Neural cell (in vitro differentiated cells): ENCODE data around the gene CLDN12. TPM values are rescaled to one million over a fixed set of nuclear protein-coding genes. Genes with fewer than 3 reads are reported as not detected.
"Not testable (repeated sequence)": the region's sequence is repeated elsewhere in the genome, so short reads cannot be mapped to it uniquely, and the experiment has no call there.

Source experiments
- H2AFZ ChIP-seq: fragments of 200-600, 300-800 bp; sonication (generic), shearing (Covaris generic); 2 replicates; pipeline ENCODE4 v1.6.0; 2014; ENCODE audit warnings: low read depth, mild to moderate bottlenecking, antibody characterized with exemption, low read length, moderate library complexity
- H3F3A ChIP-seq: fragments of 200-600 bp; shearing (Covaris generic); 2 replicates; pipeline ENCODE4 v1.6.1; 2016; ENCODE audit warnings: mild to moderate bottlenecking, moderate library complexity, mixed read lengths, antibody characterized with exemption, low read length; ENCODE audit not compliant: insufficient read depth, poor library complexity, severe bottlenecking
- H3K27ac ChIP-seq: fragments of 200-600, 300-800 bp; sonication (generic), shearing (Covaris generic); 2 replicates; pipeline ENCODE4 v1.5.1; 2014; ENCODE audit warnings: mild to moderate bottlenecking, low read length, moderate library complexity
- H3K27me3 ChIP-seq: fragments of 300-800, 200-600 bp; sonication (generic), shearing (Covaris generic); 2 replicates; pipeline ENCODE4 v1.6.0; 2014; ENCODE audit warnings: mild to moderate bottlenecking, low read depth, low read length, moderate library complexity; ENCODE audit not compliant: insufficient read depth
- H3K36me3 ChIP-seq: fragments of 300-800, 200-600 bp; sonication (generic), shearing (Covaris generic); 2 replicates; pipeline ENCODE4 v1.5.1; 2014; ENCODE audit warnings: mild to moderate bottlenecking, antibody characterized with exemption, low read length, moderate library complexity; ENCODE audit not compliant: insufficient read depth
- H3K4me2 ChIP-seq: fragments of 300-800, 200-600 bp; sonication (generic), shearing (Covaris generic); 2 replicates; pipeline ENCODE4 v1.6.0; 2014; ENCODE audit warnings: mild to moderate bottlenecking, low read length
- H3K4me3 ChIP-seq: fragments of 300-800, 200-600 bp; sonication (generic), shearing (Covaris generic); 2 replicates; pipeline ENCODE4 v1.5.1; 2014; ENCODE audit warnings: mild to moderate bottlenecking, low read length, moderate library complexity
- H3K79me2 ChIP-seq: fragments of 200-600 bp; shearing (Covaris generic); replicated peaks from 2 replicates; pipeline ENCODE4 v1.6.0; 2014; ENCODE audit warnings: mild to moderate bottlenecking, low read length, moderate library complexity; ENCODE audit not compliant: insufficient read depth
- H3K9ac ChIP-seq: fragments of 300-800, 200-600 bp; sonication (generic), shearing (Covaris generic); 2 replicates; pipeline ENCODE4 v1.6.1; 2016; ENCODE audit warnings: mild to moderate bottlenecking, low read length, mixed read lengths
- H3K9me2 ChIP-seq: fragments of 200-600 bp; shearing (Covaris generic); 2 replicates; pipeline ENCODE4 v1.6.1; 2016; ENCODE audit warnings: mild to moderate bottlenecking, low read length, mixed read lengths; ENCODE audit not compliant: insufficient read depth
- H3K9me3 ChIP-seq: fragments of 200-600, 300-800 bp; sonication (generic), shearing (Covaris generic); 2 replicates; pipeline ENCODE4 v1.6.1; 2016; ENCODE audit warnings: mild to moderate bottlenecking, mixed run types, low read length, moderate library complexity, mixed read lengths
- H4K20me1 ChIP-seq: fragments of 200-600 bp; shearing (Covaris generic); 2 replicates; pipeline ENCODE4 v1.6.1; 2016; ENCODE audit warnings: mild to moderate bottlenecking, mixed run types; ENCODE audit not compliant: insufficient read depth
- EP300 ChIP-seq: fragments of 450-650 bp; conservative IDR thresholded peaks from 2 replicates; pipeline ENCODE4 v1.6.1; 2014; ENCODE audit warnings: antibody characterized with exemption, mild to moderate bottlenecking, moderate library complexity; ENCODE audit not compliant: poor library complexity, severe bottlenecking
- EZH2 ChIP-seq: fragments of 200-600, 300-800 bp; shearing (Covaris generic), sonication (generic); IDR thresholded peaks from 2 replicates; pipeline ENCODE4 v1.6.1; 2014; ENCODE audit warnings: antibody characterized with exemption, low read length, borderline replicate concordance, mild to moderate bottlenecking; ENCODE audit not compliant: insufficient read depth, poor library complexity, severe bottlenecking
- MXI1 ChIP-seq: fragments of 450-650 bp; conservative IDR thresholded peaks from 2 replicates; pipeline ENCODE4 v1.6.1; 2014; ENCODE audit warnings: antibody characterized with exemption, mild to moderate bottlenecking; ENCODE audit not compliant: poor library complexity, severe bottlenecking
- POLR2AphosphoS5 ChIP-seq: IDR thresholded peaks from 2 replicates; pipeline ENCODE4 v1.6.1; 2012
- RAD21 ChIP-seq: fragments of 450-650 bp; conservative IDR thresholded peaks from 2 replicates; pipeline ENCODE4 v1.6.1; 2014; ENCODE audit warnings: antibody characterized with exemption, mild to moderate bottlenecking, moderate library complexity
- REST ChIP-seq: IDR thresholded peaks from 2 replicates; pipeline ENCODE4 v1.6.1; 2012; ENCODE audit warnings: borderline replicate concordance
- SMC3 ChIP-seq: fragments of 450-650 bp; conservative IDR thresholded peaks from 2 replicates; pipeline ENCODE4 v1.6.1; 2014; ENCODE audit warnings: antibody characterized with exemption, mild to moderate bottlenecking, moderate library complexity; ENCODE audit not compliant: poor library complexity
- TAF1 ChIP-seq: IDR thresholded peaks from 2 replicates; pipeline ENCODE4 v1.6.1; 2012; ENCODE audit warnings: low read depth
- polyA plus RNA-seq: library from polyadenylated mRNA; depleted of rRNA; stranded (reverse); fragments of >200 nt; gene quantifications from 2 replicates; pipeline ENCODE4 v1.2.3, GENCODE V29; 2014
- TF ChIP-seq, protein P1 (sequence below): fragments of 450-650 bp; IDR thresholded peaks from 2 replicates; pipeline ENCODE4 v1.5.1; 2014; ENCODE audit warnings: antibody characterized with exemption, mild to moderate bottlenecking, moderate library complexity; ENCODE audit not compliant: poor library complexity, severe bottlenecking

The CLDN12 gene
- polyA plus RNA-seq, 1 donor from 2014 or later, result 81.0 TPM

GRCh38 chr7:90459888-90460287 is 56.6 kb downstream of the CLDN12 start:
- Histone ChIP-seq H3K4me3 (no peak overlapping the region), H3K79me2 (no peaks in the 10 kb centered on the region), H3K27me3 (no peaks in the 10 kb centered on the region), H3K4me2 (no peak overlapping the region), H3K36me3 (no peaks in the 10 kb centered on the region), H3K9me2 (no peaks in the 10 kb centered on the region), H3K9me3 (peaks cover 7% of the 10 kb centered on the region), H2AFZ (no peak overlapping the region), H3F3A (no peaks in the 10 kb centered on the region), H3K27ac (no peak overlapping the region), H3K9ac (no peak overlapping the region), H4K20me1 (no peaks in the 10 kb centered on the region)
- TF ChIP-seq TAF1 (no peak), RAD21 (no peak), SMC3 (no peak), REST (no peak), EP300 (no peak), POLR2AphosphoS5 (no peak), MXI1 (no peak), EZH2 (no peak)
- TF ChIP-seq, protein P1, sequence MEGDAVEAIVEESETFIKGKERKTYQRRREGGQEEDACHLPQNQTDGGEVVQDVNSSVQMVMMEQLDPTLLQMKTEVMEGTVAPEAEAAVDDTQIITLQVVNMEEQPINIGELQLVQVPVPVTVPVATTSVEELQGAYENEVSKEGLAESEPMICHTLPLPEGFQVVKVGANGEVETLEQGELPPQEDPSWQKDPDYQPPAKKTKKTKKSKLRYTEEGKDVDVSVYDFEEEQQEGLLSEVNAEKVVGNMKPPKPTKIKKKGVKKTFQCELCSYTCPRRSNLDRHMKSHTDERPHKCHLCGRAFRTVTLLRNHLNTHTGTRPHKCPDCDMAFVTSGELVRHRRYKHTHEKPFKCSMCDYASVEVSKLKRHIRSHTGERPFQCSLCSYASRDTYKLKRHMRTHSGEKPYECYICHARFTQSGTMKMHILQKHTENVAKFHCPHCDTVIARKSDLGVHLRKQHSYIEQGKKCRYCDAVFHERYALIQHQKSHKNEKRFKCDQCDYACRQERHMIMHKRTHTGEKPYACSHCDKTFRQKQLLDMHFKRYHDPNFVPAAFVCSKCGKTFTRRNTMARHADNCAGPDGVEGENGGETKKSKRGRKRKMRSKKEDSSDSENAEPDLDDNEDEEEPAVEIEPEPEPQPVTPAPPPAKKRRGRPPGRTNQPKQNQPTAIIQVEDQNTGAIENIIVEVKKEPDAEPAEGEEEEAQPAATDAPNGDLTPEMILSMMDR, result no peak

- Histone ChIP-seq H3K9me2 (no peaks in the 10 kb centered on the region), H3K9me3 (peaks cover 7% of the 10 kb centered on the region), H3K4me2 (no peak overlapping the region), H3K79me2 (no peaks in the 10 kb centered on the region), H2AFZ (no peak overlapping the region), H3F3A (no peaks in the 10 kb centered on the region), H3K36me3 (no peaks in the 10 kb centered on the region), H4K20me1 (no peaks in the 10 kb centered on the region), H3K4me3 (no peak overlapping the region), H3K27me3 (no peaks in the 10 kb centered on the region), H3K9ac (no peak overlapping the region), H3K27ac (no peak overlapping the region)
- TF ChIP-seq POLR2AphosphoS5 (no peak), EP300 (no peak), RAD21 (no peak), TAF1 (no peak), EZH2 (no peak), MXI1 (no peak), REST (no peak), SMC3 (no peak)
- TF ChIP-seq, protein P1, result no peak
Observed at GRCh38 chr7:90461219-90461618, 58.0 kb downstream of the CLDN12 start.

- H3K4me2 ChIP-seq, H3K27me3 ChIP-seq, H3F3A ChIP-seq, H2AFZ ChIP-seq, H3K4me3 ChIP-seq, H3K36me3 ChIP-seq, H3K27ac ChIP-seq, H4K20me1 ChIP-seq, H3K9me2 ChIP-seq, H3K9me3 ChIP-seq, H3K9ac ChIP-seq, H3K79me2 ChIP-seq: not testable (repeated sequence)
Observed at GRCh38 chr7:90463151-90463628, 59.9 kb downstream of the CLDN12 start.
